Fibroblast of gingiva (primary cell): Measurements from ENCODE around the gene MAGEA12.
"Not testable (repeated sequence)": the region's sequence is repeated elsewhere in the genome, so short reads cannot be mapped to it uniquely, and the experiment has no call there.

ENCODE experiments used
- DNase-seq: peaks from one replicate; pipeline ENCODE4 v3.0.0-alpha.2; 2011; ENCODE audit warnings: low read depth

MAGEA12 gene

GRCh38 chrX:152733261-152733975 is at the start of gene MAGEA12, which contains the start of gene CSAG1:
Gene MAGEA12, plus strand, starts transcription at chrX:152733757. Its CDS starts 2,405 bp downstream, at chrX:152736162.
Gene CSAG1, minus strand, starts transcription at chrX:152733721. Its CDS starts 1,261 bp downstream, at chrX:152732460.
- no peak for DNase-seq

DNA sequence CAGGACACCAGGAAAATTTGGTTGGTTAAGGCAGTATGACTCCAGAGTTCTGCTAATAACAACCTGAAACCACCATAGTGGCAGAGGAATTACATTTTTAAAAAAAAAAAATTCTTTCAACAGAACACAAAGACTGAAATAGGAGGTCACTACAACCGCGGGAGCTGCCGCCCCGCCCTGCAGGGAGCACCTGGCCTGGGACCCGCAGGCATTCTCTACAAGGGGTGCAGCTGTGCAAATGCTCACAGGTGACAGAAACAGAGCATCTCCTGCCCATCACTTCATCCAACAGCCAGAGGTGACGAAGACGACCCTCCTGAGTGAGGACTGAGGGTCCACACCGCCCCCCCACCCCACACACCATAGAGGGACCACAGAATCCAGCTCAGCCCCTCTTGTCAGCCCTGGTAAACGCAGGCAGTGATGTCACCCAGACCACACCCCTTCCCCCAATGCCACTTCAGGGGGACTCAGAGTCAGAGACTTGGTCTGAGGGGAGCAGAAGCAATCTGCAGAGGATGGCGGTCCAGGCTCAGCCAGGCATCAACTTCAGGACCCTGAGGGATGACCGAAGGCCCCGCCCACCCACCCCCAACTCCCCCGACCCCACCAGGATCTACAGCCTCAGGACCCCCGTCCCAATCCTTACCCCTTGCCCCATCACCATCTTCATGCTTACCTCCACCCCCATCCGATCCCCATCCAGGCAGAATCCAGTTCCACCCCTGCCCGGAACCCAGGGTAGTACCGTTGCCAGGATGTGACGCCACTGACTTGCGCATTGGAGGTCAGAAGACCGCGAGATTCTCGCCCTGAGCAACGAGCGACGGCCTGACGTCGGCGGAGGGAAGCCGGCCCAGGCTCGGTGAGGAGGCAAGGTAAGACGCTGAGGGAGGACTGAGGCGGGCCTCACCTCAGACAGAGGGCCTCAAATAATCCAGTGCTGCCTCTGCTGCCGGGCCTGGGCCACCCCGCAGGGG is 35.3 kb upstream of the MAGEA12 start, which contains the start of gene MAGEA3:
MAGEA3 (plus strand) TSS at position 843 of the 980 bp plus-strand sequence. CDS start 2,039 bp downstream, outside the sequence.
- not testable (repeated sequence) for DNase-seq

- DNase-seq = not testable (repeated sequence)
These were observed 33.2 kb upstream of the MAGEA12 start for GRCh38 chrX:152700390-152700789.

- DNase-seq = not testable (repeated sequence)
These were observed 27.1 kb upstream of the MAGEA12 start for GRCh38 chrX:152706500-152706899.

GRCh38 chrX:152709173-152709572 is 24.4 kb upstream of the MAGEA12 start, which contains the start of gene CSAG2:
Gene CSAG2, minus strand, starts transcription at chrX:152709273. Its CDS starts 161 bp downstream, at chrX:152709112.
- not testable (repeated sequence) for DNase-seq

GRCh38 chrX:152713195-152713594 is 20.4 kb upstream of the MAGEA12 start:
- DNase-seq = not testable (repeated sequence)

DNA sequence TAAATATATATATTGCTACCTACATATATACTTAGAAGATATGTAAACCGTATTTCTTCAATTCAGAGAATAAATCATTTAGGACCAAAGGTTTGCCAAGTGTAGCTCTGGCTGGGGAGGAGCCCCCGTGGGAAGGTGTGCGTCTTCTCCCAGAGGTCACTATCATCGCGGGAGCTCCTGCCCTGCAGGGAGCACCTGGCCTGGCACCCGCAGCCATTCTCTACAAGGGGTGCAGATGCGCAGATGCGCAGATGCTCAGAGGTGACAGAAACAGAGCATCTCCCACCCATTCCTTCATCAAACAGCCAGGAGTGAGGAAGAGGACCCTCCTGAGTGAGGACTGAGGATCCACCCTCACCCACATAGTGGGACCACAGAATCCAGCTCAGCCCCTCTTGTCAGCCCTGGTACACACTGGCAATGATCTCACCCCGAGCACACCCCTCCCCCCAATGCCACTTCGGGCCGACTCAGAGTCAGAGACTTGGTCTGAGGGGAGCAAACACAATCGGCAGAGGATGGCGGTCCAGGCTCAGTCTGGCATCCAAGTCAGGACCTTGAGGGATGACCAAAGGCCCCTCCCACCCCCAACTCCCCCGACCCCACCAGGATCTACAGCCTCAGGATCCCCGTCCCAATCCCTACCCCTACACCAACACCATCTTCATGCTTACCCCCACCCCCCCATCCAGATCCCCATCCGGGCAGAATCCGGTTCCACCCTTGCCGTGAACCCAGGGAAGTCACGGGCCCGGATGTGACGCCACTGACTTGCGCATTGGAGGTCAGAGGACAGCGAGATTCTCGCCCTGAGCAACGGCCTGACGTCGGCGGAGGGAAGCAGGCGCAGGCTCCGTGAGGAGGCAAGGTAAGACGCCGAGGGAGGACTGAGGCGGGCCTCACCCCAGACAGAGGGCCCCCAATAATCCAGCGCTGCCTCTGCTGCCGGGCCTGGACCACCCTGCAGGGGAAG is 19.5 kb upstream of the MAGEA12 start, which contains the start of gene MAGEA2B:
MAGEA2B (plus strand) TSS at position 814 of the 973 bp plus-strand sequence. CDS start 2,479 bp downstream, outside the sequence.
- DNase-seq = not testable (repeated sequence)

DNA sequence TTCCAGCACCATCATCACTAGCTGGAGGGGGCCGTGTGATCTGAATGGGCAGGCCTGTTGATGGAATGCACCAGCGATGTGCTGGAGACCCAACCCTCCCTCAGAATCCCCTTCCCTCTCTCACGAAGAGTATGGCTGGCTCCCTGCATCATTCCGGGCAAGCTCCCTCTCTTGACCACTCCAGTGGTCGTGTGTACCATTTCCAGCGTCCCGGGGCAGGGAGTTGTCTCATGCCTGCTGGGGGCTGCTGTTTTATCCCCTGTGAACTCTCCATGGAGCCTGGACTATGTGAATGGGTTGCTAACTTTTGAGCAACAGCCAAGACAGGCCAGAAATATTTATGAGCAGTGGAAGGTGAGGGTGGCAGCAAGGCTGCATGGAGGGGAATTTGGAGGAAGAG is 8.1 kb upstream of the MAGEA12 start:
- DNase-seq = no peak

- not testable (repeated sequence) for DNase-seq
These were observed 744 bp downstream of the MAGEA12 start for GRCh38 chrX:152734143-152734858.

DNA sequence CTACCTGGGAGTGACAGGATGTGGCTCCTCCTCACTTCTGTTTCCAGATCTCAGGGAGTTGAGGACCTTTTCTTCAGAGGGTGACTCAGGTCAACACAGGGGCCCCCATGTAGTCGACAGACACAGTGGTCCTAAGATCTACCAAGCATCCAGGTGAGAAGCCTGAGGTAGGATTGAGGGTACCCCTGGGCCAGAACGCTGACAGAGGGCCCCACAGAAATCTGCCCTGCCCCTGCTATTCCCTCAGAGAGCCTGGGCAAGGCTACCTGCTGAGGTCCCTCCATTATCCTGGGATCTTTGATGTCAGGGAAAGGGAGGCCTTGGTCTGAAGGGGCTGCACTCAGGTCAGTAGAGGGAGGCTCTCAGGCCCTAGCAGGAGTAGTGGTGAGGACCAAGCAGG is 1.5 kb downstream of the MAGEA12 start:
- no peak for DNase-seq

DNA sequence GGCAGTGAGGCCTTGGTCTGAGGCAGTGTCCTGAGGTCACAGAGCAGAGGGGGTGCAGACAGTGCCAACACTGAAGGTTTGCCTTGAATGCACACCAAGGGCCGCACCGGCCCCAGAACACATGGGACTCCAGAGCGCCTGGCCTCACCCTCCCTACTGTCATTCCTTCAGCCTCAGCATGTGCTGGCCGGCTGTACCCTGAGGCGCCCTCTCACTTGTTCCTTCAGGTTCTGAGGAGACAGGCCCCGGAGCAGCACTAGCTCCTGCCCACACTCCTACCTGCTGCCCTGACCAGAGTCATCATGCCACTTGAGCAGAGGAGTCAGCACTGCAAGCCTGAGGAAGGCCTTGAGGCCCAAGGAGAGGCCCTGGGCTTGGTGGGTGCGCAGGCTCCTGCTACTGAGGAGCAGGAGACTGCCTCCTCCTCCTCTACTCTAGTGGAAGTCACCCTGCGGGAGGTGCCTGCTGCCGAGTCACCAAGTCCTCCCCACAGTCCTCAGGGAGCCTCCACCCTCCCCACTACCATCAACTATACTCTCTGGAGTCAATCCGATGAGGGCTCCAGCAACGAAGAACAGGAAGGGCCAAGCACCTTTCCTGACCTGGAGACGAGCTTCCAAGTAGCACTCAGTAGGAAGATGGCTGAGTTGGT is 2.4 kb downstream of the MAGEA12 start:
- DNase-seq = no peak

GRCh38 chrX:152736528-152736927 is 3.0 kb downstream of the MAGEA12 start:
- DNase-seq = not testable (repeated sequence)

- no peak for DNase-seq
These were observed 5.0 kb downstream of the MAGEA12 start for GRCh38 chrX:152738560-152738959.

DNA sequence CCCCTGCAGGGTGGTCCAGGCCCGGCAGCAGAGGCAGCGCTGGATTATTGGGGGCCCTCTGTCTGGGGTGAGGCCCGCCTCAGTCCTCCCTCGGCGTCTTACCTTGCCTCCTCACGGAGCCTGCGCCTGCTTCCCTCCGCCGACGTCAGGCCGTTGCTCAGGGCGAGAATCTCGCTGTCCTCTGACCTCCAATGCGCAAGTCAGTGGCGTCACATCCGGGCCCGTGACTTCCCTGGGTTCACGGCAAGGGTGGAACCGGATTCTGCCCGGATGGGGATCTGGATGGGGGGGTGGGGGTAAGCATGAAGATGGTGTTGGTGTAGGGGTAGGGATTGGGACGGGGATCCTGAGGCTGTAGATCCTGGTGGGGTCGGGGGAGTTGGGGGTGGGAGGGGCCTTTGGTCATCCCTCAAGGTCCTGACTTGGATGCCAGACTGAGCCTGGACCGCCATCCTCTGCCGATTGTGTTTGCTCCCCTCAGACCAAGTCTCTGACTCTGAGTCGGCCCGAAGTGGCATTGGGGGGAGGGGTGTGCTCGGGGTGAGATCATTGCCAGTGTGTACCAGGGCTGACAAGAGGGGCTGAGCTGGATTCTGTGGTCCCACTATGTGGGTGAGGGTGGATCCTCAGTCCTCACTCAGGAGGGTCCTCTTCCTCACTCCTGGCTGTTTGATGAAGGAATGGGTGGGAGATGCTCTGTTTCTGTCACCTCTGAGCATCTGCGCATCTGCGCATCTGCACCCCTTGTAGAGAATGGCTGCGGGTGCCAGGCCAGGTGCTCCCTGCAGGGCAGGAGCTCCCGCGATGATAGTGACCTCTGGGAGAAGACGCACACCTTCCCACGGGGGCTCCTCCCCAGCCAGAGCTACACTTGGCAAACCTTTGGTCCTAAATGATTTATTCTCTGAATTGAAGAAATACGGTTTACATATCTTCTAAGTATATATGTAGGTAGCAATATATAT is 20.4 kb downstream of the MAGEA12 start, which contains the start of gene MAGEA2:
MAGEA2 (minus strand) TSS at position 157 of the 965 bp plus-strand sequence. CDS start 2,479 bp downstream, outside the sequence.
- DNase-seq = not testable (repeated sequence)

GRCh38 chrX:152754871-152755270 is 21.3 kb downstream of the MAGEA12 start:
- not testable (repeated sequence) for DNase-seq

DNA sequence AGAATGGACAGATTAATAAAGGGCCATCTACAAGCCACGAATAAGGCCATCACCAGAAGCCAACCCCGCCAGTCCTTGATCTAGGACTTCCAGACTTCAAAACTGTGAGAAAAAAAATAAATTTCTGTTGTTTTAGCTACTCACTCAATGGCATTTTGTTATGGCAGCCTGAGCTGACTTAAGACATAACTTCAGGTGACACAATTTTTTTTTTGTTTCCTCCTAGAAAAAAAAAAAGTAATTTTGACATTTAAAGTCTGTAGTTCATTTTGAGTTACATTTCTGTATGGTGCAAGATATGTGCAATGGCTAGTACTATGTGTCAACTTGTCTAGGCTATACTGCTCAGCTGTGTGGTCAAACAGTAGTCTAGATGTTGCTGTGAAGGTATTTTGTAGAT is 25.4 kb downstream of the MAGEA12 start, which contains the start of gene CSAG3:
CSAG3 (plus strand) TSS at position 301 of the 400 bp plus-strand sequence.
- DNase-seq = not testable (repeated sequence)

DNA sequence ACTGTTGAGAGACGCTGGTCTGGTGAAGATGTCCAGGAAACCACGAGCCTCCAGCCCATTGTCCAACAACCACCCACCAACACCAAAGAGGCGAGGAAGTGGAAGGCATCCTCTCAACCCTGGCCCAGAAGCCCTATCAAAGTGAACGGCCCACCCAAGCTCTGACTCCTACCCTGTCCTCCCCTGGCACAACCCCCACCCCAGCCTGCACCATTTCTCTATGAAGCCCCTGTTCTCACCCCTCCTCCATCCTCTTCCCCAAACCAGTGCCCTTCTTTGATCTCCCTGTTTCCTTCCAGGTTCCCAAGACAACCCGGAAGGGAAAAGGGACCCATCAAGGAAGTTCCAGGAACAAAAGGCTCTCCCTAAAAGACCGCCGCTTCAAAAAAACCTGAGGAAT is 26.0 kb downstream of the MAGEA12 start:
- not testable (repeated sequence) for DNase-seq

DNA sequence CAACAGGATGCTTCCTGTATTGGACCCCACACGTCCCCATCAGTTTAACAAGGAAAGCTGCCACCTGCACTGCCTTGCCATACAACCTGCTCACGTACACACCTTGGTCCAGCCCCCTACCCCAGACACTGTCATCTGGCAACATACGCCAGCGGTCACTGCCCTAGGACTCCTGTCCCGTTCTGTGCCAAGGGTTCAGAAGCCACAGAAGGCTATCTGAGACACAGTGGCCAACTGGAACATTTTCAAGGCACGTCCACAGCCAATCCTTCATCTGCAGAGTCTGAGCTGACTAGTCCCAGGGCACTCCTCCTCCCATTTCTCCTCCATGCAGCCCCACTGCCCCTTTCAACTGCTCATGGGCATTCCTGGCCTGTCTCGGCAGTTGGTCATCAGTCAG is 28.0 kb downstream of the MAGEA12 start:
- not testable (repeated sequence) for DNase-seq
